GM19025 (cell line): ENCODE results near the gene ASAP3.

Experiments used
- ATAC-seq: cut with Tn5 transposase; IDR thresholded peaks from one replicate; pipeline ENCODE4 v1.9.1; 2021; ENCODE audit warnings: mild to moderate bottlenecking, low read depth, moderate library complexity; ENCODE audit not compliant: unreplicated experiment

Gene ASAP3

GRCh38 chr1:23426828-23427227 lies 57.2 kb downstream of the ASAP3 start:
- ATAC-seq, result no peak

GRCh38 chr1:23425193-23425494 lies 58.8 kb downstream of the ASAP3 start:
- no peak for ATAC-seq

GRCh38 chr1:23424293-23425192 lies 59.4 kb downstream of the ASAP3 start, which contains the start of gene TCEA3:
Gene TCEA3 (minus strand): TSS chr1:23424748. CDS start chr1:23424633, 115 bp downstream.
- ATAC-seq, result no peak

GRCh38 chr1:23423415-23424292 lies 60.3 kb downstream of the ASAP3 start:
- ATAC-seq, result no peak

- ATAC-seq, result no peak
Observed at GRCh38 chr1:23422941-23423340, 61.0 kb downstream of the ASAP3 start.

- ATAC-seq, result no peak
Observed at GRCh38 chr1:23422241-23422877, 61.6 kb downstream of the ASAP3 start.

- no peak for ATAC-seq
Observed at GRCh38 chr1:23421753-23422240, 62.2 kb downstream of the ASAP3 start.

GRCh38 chr1:23421343-23421742 lies 62.6 kb downstream of the ASAP3 start:
- ATAC-seq, result no peak

- ATAC-seq, result no peak
Observed at GRCh38 chr1:23420778-23421177, 63.2 kb downstream of the ASAP3 start.

GRCh38 chr1:23419180-23419579 lies 64.8 kb downstream of the ASAP3 start:
- ATAC-seq, result no peak

- ATAC-seq, result no peak
Observed at GRCh38 chr1:23417570-23417969, 66.4 kb downstream of the ASAP3 start.

GRCh38 chr1:23416964-23417363 lies 67.0 kb downstream of the ASAP3 start:
- ATAC-seq, result no peak

- no peak for ATAC-seq
Observed at GRCh38 chr1:23408797-23409290, 75.1 kb downstream of the ASAP3 start.

GRCh38 chr1:23407016-23407630 lies 76.9 kb downstream of the ASAP3 start:
- no peak for ATAC-seq

- ATAC-seq, result no peak
Observed at GRCh38 chr1:23405946-23406345, 78.0 kb downstream of the ASAP3 start.

GRCh38 chr1:23403735-23404486 lies 80.1 kb downstream of the ASAP3 start:
- ATAC-seq, result no peak

- ATAC-seq, result no peak
Observed at GRCh38 chr1:23403355-23403734, 80.6 kb downstream of the ASAP3 start.

GRCh38 chr1:23403038-23403336 lies 81.0 kb downstream of the ASAP3 start:
- ATAC-seq, result no peak

- ATAC-seq, result no peak
Observed at GRCh38 chr1:23402286-23403037, 81.5 kb downstream of the ASAP3 start.
